ENCODE data around the gene GLG1.
"Not testable (repeated sequence)": the region's sequence is repeated elsewhere in the genome, so short reads cannot be mapped to it uniquely, and the experiment has no call there.

Gene GLG1

DNA sequence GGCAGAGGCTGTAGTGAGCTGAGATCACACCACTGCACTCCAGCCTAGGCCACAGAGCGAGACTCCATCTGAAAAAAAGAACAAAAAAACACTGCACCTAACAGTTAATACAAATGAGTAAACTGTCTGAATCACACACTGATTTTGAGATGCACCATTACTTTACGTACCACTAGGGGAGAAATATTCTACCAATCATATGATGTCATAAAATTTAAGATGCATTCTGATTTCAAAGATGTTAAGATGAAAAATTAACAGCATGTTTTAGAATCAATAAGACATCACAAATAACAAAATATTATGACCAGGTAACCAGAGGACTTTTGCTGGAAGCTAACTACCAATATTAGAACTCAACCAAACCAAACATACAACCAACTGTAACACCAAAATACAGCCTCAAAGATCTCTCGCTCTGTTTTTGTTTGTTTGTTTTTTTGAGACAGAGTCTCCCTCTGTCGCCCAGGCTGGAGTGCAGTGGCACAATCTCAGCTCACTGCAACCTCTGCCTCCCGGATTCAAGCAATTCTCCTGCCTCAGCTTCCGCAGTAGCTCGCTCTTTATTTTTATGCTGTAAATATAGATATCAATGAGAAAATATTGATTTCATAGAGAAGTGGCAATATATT, 31.6 kb downstream of the GLG1 start:
- DNase-seq (ENCODE audit: low read depth in 2 of 2) = no peak

DNA sequence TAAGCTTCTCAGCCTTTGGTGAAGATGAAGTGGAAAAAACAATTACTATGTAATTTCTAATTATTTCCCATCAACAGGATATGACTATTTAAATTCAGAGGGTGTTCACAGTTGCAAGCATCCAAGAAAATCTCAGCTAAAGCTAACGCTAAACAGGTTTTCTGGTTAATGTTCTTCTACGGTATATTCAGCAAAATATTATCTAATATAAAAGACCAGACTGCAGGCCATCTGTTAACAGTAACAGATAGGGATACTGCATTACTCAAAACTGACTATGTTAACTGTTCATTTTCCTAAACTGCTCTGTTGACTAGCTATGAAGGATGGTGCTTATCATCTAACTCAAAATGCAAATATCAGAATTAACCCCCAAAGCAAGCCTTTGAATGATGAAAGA, 32.8 kb downstream of the GLG1 start:
- no peak for DNase-seq (ENCODE audit: low read depth in 2 of 2)

DNA sequence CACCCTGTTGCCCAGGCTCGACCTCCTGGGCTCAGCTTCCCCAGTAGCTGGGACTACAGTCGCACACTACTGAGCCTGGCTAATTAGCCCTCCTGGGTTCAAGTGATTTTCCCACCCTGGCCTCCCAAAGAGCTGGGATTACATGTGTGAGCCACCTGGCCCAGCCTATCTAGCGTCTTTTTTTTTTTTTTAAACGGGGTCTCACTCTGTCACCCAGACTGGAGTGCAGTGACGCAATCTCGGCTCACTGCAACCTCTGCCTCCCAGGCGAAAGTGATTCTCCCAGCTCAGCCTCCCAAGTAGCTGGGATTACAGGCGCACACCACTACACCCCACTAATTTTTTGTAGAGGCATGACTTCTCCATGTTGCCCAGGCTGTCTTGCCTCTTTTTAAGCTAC, 33.3 kb downstream of the GLG1 start:
- no peak for DNase-seq (ENCODE audit: low read depth in 2 of 2)

DNA sequence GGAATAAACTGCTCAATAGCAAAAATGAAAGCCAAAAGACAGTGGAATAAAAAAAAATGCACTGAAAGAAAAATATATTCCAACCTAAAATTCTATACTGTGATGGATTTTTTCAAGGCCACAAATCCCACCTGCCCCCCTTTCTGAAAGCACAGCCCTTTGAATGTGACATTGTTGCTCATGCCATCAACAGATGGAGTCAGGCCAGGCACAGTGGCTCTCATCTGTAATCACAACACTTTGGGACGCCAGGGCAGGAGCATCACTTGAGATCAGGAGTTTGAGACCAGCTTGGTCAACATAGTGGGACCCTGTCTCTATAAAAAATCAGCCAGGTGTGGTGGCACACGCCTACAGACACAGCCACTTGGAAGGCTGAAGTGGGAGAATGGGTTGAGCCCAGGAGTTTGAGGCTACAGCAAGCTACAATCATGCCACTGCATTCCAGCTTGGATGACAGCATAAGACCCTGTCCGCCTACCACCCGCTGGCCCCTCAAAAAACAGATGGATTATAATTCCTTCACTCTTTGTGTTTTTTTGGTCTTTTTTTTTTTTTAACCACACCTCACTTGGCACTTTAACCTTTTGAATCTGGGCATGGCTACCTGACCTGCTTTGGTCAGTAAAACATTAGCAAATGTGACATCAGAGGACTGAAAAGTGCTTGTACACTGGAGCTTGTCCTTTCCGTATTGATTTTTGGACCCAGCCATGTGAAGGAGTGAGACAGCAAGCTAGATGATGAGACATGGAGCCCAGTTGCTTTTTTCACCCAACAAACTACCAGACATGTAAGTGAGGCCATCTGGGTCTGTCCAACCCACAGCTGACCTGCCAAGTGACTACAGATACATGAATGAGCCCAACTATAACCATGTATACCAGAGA, 36.3 kb downstream of the GLG1 start:
- no peak for DNase-seq (ENCODE audit: low read depth in 2 of 2)

DNA sequence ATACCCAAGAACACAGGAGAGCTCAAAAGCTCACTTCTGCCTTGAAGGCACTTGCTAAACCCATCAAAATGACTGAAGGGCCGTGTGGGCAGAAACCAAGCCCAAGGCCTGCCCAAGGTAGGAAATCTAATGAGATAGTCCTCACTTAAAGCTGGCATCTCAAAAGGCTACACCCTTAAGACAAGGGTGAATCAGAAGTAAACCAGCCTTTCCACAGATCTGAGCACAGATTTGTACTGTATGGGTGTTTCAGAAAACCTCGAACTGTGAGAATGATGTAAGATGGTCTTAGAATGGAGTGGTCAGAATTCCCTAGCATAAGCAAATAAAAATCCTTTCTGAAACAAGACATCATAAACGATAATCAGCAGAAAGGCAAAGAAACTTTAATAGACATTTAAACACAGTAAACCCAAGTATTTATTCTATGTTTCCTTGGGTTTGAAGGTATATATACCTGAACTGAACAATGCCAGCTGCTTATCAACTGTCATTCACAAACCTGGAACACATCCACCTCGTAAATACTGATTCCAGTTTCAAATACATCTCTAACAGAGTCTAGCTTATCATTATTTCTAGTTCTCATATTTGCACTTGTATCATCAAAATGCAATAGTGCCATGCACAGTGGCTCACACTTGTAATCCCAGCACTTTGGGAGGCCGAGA, 37.8 kb downstream of the GLG1 start:
- DNase-seq (ENCODE audit: low read depth in 2 of 2) = no peak

DNA sequence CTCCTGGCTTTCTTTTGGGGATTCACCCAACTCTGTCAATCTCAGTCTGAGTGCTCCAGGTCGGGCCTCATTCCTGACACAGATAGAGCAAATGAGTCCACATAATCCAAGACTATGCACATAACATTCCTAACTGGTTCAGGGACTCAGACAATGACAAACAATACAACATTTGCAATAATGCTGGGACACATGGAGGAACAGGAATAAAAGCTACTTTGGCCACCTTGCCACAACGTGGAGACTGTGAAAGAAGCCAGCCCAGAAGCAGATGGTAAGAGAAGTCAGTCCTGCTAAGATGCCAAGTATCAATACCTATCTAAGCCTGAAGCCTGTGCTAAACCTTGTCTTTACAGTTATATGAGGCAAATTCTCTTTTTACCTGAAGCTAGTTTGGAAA, 39.0 kb downstream of the GLG1 start:
- no peak for DNase-seq (ENCODE audit: low read depth in 2 of 2)

DNA sequence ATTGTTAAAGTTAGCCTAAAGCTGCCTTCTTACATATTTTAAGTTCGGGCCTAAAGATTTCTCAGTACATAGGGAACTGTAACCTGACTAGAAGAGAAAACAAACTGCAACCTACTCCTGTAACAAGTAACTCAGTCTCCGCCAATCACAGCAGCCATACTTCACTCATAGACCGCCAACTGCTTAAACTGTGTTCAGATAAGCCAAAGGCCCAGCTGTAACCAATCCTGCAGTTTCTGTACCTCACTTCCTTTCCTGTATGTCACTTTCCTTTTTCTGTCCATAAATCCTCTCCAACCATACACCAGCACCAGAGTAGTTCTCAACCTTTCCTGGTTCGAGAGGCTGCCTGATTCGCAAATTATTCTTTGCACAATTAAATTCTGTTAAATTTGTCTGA, 41.5 kb downstream of the GLG1 start:
- DNase-seq (ENCODE audit: low read depth in 2 of 2) = no peak

DNA sequence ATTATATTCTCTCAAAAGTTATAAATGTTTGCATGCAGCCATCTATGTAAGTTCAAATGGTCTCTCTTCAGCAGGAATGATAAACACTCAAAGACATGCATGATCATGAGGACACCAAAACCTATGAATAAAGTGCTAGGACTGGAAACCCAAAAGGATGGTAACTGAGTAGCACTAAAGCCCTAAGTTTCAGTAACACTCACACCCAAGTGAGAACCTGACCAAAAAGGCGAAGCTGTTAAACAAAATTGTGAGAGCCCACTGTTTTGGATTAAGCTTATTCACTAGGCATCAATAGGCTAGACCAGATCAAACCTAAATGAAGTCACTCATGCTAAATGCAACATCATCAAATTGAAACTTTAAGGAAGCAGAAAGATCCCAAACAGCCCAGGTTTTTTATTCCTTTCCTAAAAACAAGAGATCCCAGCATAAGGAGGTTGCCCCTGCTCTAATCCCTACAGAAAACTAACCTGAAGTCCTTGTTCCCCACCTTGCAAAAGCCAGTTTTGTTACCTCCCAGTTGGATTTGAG, 42.4 kb downstream of the GLG1 start:
- DNase-seq (ENCODE audit: low read depth in 2 of 2) = no peak

DNA sequence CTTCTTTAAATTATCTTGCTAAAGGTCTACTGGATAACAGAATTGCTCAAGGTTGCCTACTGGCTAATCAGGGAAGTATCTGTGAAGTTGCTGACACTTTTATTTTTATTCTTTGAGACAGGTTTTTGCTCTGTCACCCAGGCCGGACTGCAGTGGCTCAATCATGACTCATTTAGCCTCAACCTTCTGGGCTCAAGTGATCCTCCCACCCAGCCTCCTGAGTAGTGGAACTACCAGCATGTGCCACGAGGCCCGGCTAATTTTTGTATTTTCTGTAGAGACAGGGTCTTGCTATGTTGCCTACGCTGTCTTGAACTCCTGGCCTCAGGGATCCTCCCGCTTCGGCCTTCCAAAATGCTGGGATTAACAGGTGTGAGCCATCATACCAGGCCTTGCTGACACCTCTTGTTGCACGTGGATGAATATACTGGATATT, 43.1 kb downstream of the GLG1 start:
- DNase-seq (ENCODE audit: low read depth in 2 of 2) = no peak

DNA sequence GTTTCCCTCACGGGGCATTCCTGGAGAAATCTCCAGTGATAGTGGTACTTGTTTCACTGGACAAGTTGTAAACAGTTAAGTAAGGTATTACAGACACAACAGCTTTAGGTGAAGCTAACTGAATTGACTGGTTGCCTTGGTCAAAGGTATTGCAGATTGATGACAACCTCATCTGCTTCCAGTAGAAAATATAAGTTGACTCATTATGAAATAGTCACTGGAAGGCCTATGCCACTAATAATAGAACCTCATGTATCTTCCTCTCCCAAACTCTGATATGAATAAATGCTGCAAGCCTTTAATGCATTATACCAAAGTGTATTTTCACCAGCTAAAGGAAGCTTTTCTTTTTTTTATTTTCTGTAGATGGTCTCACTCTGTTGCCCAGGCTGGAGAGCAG, 44.8 kb downstream of the GLG1 start:
- DNase-seq (ENCODE audit: low read depth in 2 of 2) = no peak

DNA sequence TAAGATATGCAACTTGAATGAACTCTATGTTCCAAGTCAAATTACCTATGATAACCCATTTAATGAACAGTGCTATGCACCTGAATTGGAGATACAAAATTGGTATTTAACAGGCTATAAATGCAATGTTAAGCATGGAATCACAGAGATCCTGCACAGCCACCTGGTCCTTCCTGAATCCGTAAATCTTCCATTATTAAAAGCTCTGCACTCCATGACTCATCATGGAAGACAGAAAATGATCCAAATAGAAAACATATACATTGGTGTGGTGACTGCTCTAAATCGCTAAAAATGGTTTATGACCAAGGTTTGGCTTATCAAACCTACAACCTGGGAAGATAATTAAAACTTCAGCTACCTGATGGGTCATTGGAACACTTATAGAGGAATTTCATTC, 45.3 kb downstream of the GLG1 start:
- DNase-seq (ENCODE audit: low read depth in 2 of 2) = no peak

DNA sequence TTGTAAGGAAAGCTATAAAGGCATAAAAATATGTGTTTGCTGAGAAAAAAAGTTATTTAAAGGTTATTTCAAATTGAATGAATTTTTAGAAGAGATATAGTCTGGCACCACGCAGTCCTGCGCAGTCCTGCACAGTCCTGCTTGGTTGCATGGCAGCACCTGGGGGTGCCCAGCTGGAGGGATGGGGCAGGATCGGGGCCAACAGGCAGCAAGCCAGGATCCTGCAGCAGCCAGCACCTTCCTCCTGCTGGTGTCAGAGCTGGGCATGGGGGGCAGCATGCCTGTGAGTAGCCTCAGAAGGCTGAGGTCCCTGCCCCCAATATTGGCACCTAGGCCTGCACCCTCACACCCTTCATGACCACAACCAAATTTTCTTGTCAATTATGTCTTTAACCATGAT, 46.0 kb downstream of the GLG1 start:
- DNase-seq (ENCODE audit: low read depth in 2 of 2) = no peak

DNA sequence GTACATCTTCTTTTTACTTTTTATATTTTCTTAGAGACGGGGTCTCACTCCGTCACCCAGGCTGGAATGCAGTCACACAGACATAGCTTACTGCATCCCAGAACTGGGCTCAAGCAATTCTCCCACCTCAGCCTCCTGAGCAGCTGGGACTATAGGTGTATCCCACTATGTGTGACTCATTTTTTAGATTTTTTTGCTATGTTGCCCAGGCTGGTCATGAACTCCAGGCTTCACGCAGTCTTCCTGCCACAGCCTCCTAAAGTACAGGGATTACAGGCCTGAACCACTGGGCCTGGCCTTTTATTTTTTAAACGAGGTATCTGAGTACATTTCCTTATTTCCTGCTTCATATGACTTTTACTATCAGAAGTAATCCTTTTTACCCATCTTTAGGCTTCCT, 48.0 kb downstream of the GLG1 start:
- no peak for DNase-seq (ENCODE audit: low read depth in 2 of 2)

DNA sequence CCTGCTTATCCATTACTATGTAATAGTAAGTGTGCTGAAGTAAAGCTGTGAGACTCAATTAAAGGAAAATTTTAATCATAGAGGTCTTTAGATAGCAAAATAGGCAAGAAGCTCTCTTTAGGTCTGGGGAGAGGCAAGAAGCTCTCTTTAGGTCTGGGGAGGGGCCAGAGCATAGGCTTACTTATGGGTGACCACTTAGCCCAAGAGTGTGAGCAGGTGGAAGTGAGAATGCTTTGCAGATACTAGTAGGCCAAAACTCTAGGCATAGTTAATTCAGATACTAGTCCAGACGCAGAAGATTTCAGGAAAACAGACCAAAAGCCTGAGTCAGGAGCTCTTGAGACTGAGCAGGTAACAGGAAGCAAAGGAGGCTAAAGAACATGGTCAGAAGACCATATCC, 49.6 kb downstream of the GLG1 start:
- no peak for DNase-seq (ENCODE audit: low read depth in 2 of 2)

DNA sequence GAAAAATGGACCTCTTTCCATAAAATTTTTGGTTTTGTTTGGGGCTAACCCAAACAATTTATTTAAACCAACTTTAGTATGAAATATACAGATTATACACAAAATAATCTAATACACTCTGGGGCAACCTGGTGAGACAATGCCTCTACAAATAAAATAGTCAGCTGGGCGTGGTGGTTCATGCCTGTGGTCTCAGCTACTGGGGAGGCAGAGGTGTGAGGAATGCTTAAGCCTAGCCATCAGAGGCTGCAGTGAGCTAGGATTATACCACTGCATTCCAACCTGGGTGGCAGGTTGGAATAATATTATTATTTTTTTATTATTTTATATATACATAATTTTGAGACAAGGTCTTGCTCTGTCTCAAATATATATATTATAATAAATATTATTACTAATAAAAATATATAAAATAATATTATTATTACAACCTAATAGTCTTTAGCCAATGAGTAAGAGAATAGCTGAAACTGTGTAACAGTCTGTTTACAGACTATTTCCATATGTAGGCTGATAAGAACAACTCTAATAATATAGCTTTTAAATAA, 50.5 kb downstream of the GLG1 start:
- DNase-seq (ENCODE audit: low read depth in 2 of 2) = no peak

DNA sequence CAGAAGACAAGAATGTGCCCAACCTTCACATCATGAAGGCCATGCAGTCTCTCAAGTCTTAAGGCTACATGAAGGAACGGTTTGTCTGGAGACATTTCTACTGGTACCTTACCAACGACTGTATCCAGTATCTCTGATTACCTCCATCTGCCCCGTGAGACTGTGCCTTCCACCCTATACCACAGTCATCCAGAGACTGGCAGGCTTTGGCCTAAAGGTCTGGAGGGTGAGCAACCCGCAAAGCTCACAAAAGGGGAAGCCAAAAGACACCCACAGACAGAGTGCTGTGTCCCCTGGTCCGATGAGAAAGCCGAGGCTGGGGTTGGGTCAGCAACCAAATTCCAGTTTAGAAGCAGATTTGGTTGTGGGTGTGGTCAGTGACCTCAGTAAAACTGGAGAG, 54.6 kb downstream of the GLG1 start:
- not testable (repeated sequence) for DNase-seq (ENCODE audit: low read depth in 2 of 2)

DNA sequence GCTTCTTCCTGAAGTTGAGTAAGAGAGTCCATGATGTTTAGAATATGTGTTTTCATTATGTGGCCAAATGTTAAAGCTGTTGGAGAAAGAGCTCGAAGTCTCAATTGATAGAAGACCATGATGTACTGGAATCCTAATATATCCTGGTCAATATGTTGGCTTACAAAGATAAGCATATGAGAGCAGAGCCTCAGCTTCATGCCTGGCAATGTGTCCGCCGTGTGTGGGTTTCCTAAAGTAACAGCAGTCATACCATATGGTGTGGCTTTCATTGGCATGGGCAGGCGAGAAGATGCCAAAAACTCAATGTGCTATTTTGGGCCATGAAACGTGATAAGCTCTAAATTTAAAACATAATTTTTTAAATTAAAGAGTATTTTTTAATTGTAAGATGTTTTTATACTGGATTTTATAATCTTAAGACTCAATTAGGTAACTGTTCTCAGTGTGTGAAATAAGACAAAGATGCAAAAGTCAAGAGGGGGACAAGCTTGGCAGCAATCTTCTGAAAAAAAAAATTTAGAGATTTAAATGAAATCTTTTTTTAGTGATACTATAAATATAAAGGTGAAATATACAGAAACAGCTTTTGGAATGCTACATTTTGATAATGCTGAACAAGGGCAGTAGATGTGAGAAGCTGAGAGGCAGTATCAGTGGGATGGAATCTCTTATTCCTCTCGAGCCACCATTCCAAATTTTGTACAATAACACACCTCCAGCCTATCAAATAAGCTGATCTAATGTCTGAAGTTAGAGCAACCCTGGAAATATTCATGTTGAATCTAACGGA, 56.5 kb downstream of the GLG1 start:
- DNase-seq (ENCODE audit: low read depth in 2 of 2) = not testable (repeated sequence)

DNA sequence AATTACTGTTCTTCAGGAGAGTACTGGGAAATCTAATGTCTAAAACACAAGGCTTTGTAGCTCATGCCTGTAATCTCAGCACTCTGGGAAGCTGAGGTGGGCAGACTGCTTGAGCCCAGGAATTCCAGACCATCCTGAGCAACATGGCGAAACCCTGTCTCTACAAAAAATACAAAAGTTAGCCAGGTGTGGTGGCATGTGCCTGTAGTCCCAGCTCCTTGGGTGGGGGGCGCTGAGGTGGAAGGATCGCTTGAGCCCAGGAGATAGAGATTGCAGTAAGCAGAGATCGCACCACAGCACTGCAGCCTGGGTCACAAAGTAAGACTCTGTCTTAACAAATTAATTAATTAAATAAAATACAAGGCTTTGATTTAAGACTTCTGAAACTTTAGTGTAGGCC, 60.8 kb downstream of the GLG1 start:
- not testable (repeated sequence) for DNase-seq (ENCODE audit: low read depth in 2 of 2)

DNA sequence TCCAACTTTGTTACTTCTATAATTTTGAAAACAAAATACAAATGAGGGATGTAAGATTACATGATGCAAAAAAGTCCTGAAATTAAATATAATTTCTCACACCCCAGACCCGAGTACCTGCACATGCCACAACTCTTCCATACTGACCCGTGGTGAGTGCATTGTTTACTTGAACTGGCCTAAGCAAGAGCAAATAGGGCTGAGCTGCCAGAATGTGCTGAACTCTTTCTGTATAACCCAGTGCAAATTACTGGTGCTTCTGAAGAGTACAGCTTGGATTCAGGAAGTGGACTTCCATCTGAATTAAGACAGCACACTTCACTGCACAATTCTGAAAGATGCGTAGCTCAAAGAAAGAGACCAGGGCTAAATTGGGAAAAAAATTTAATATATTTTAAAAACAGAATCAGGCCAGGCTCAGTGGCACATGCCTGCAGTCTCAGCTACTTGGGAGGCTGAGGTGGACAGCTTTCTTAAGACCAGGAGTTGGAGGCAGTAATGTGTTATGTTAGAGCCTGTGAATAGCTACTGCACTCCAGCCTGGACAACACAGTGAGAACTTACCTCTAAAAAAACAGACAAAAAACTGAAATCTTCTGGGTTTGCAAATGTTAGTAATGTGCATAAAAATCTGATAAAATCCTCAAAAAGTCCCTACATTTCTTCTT, 63.9 kb downstream of the GLG1 start:
- DNase-seq (ENCODE audit: low read depth in 2 of 2) = not testable (repeated sequence)

DNA sequence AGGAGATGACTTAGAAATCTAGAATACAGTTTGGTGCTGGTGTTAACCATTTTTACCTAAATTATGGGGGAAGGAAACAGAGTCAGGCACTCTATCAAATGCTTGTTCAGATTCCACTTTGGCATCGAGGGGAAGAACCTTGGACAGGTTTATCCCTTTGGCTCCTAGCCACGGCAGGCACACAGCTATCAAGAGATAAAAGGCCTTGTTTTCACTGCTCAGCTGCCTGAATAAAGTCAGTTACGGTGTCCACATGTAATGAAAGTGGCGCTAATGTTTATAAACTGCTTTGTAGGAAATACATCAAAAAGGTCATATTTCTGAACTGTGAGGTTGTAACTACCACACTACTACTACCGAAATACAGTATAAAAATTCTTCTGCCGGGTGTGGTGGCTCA, 66.3 kb downstream of the GLG1 start:
- DNase-seq (ENCODE audit: low read depth in 2 of 2) = not testable (repeated sequence)

DNA sequence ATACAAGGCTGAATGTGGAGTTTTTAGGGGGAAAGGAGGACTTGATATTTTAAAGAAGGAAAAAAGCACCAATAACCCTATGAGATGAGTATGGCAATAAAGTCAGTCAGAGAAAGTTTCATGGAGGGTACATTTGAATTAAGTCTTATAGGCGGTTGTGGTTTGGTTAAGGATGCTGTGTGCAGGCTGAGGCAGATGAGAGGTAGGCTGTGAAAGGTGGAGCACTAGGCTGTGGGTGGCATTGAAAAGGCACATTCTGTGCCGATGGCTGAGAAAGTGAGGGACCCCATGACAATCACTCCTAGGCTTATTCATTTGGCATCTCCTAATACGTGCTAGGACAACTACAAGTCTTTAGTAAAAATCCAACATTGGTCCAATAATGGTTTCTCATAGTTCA, 68.1 kb downstream of the GLG1 start:
- not testable (repeated sequence) for DNase-seq (ENCODE audit: low read depth in 2 of 2)

All from stimulated activated CD8-positive, alpha-beta memory T cell treated with anti-CD3 and anti-CD28 coated beads, Interleukin-2, amount 100 ng/mL, for 1 hour (primary cell).